ENCODE measurements around the gene WDR20. TPM values are rescaled to one million over a fixed set of nuclear protein-coding genes. Genes with fewer than 3 reads are reported as not detected.

Gene WDR20
- total and polyA plus RNA-seq, 2 donors (not counting 1 experiment from before 2014, with no cell fraction given): 12.4 to 64.0 TPM

- no peaks in the 10 kb centered on the region for H3K9me3 ChIP-seq (ENCODE audit: control extremely low read depth in 1 of 3, control insufficient read depth in 2 of 3, insufficient read depth in 1 of 3, low read length in 2 of 3)
- Mint-ChIP-seq H3K27ac (no peak overlapping the region), H3K27me3 (no peaks in the 10 kb centered on the region), H3K4me1 (no peaks in the 10 kb centered on the region), H3K9me3 (ENCODE audit: insufficient read depth) (no peaks in the 10 kb centered on the region), H3K4me3 (no peak overlapping the region)
- no peak overlapping the region for H3K4me2 ChIP-seq (replicated peaks; ENCODE audit: low read depth, low read length, poor library complexity, severe bottlenecking)
- H3K9ac ChIP-seq (ENCODE audit: low read length): no peak overlapping the region
- DNase-seq (no peak), ATAC-seq (ENCODE audit: low read depth) (no peak)
- no peaks in the 10 kb centered on the region for H3K79me2 ChIP-seq (ENCODE audit: control insufficient read depth, insufficient read depth, low read length)
- no peak overlapping the region for H3K4me3 ChIP-seq (ENCODE audit: control extremely low read depth in 1 of 5, extremely low read depth in 1 of 5, insufficient read depth in 1 of 5, low read depth in 2 of 5, low read length in 4 of 5)
- no peak overlapping the region for H3K27ac ChIP-seq (ENCODE audit: low read length in 2 of 2)
- TF ChIP-seq EZH2 (IDR thresholded peaks at IDR 0.05; ENCODE audit: borderline replicate concordance, insufficient read depth, low read depth, low read length, poor library complexity, severe bottlenecking): no peak
- TF ChIP-seq CTCF (IDR thresholded peaks at IDR 0.05): no peak
- H2AFZ ChIP-seq (ENCODE audit: insufficient read depth, low read depth, low read length, poor library complexity, severe bottlenecking): no peak overlapping the region
- ChIA-PET POLR2A (no interaction called here), CTCF (no interaction called here)
- H3K27me3 ChIP-seq (replicated peaks in 1 of 4; ENCODE audit: control extremely low read depth in 1 of 4, control insufficient read depth in 3 of 4, insufficient read depth in 4 of 4, low read length in 3 of 4): no peaks in the 10 kb centered on the region
- H3K4me1 ChIP-seq (ENCODE audit: control insufficient read depth in 2 of 2, insufficient read depth in 2 of 2, low read length in 2 of 2): no peaks in the 10 kb centered on the region
- H4K20me1 ChIP-seq (ENCODE audit: control insufficient read depth, insufficient read depth, low read length, poor library complexity, severe bottlenecking): no peaks in the 10 kb centered on the region
- intact Hi-C loops (cut with micrococcal nuclease): no loop called here
- no peaks in the 10 kb centered on the region for H3K36me3 ChIP-seq (replicated peaks in 1 of 2; ENCODE audit: control extremely low read depth in 1 of 2, control insufficient read depth in 1 of 2, extremely low read depth in 1 of 2, insufficient read depth in 2 of 2, low read length in 1 of 2)
Measured at GRCh38 chr14:102124419-102124818, 15.3 kb upstream of the WDR20 start.

GRCh38 chr14:102125546-102125945 lies 14.2 kb upstream of the WDR20 start:
- no CpG with 5 or more reads among the region's 5 CpGs for whole genome bisulfite sequencing (ENCODE audit: insufficient coverage)
- Mint-ChIP-seq H3K27me3 (no peaks in the 10 kb centered on the region), H3K4me1 (no peaks in the 10 kb centered on the region), H3K27ac (no peak overlapping the region), H3K4me3 (no peak overlapping the region), H3K9me3 (ENCODE audit: insufficient read depth) (no peaks in the 10 kb centered on the region)
- TF ChIP-seq EZH2 (IDR thresholded peaks at IDR 0.05; ENCODE audit: borderline replicate concordance, insufficient read depth, low read depth, low read length, poor library complexity, severe bottlenecking): no peak
- TF ChIP-seq CTCF (IDR thresholded peaks at IDR 0.05): no peak
- Histone ChIP-seq H2AFZ (ENCODE audit: insufficient read depth, low read depth, low read length, poor library complexity, severe bottlenecking) (no peak overlapping the region), H4K20me1 (ENCODE audit: control insufficient read depth, insufficient read depth, low read length, poor library complexity, severe bottlenecking) (no peaks in the 10 kb centered on the region), H3K79me2 (ENCODE audit: control insufficient read depth, insufficient read depth, low read length) (no peaks in the 10 kb centered on the region), H3K9me3 (ENCODE audit: control extremely low read depth in 1 of 3, control insufficient read depth in 2 of 3, insufficient read depth in 1 of 3, low read length in 2 of 3) (no peaks in the 10 kb centered on the region), H3K4me3 (ENCODE audit: control extremely low read depth in 1 of 5, extremely low read depth in 1 of 5, insufficient read depth in 1 of 5, low read depth in 2 of 5, low read length in 4 of 5) (no peak overlapping the region), H3K4me2 (replicated peaks; ENCODE audit: low read depth, low read length, poor library complexity, severe bottlenecking) (no peak overlapping the region), H3K4me1 (ENCODE audit: control insufficient read depth in 2 of 2, insufficient read depth in 2 of 2, low read length in 2 of 2) (no peaks in the 10 kb centered on the region), H3K9ac (ENCODE audit: low read length) (no peak overlapping the region), H3K27ac (ENCODE audit: low read length in 2 of 2) (no peak overlapping the region), H3K27me3 (replicated peaks in 1 of 4; ENCODE audit: control extremely low read depth in 1 of 4, control insufficient read depth in 3 of 4, insufficient read depth in 4 of 4, low read length in 3 of 4) (no peaks in the 10 kb centered on the region), H3K36me3 (replicated peaks in 1 of 2; ENCODE audit: control extremely low read depth in 1 of 2, control insufficient read depth in 1 of 2, extremely low read depth in 1 of 2, insufficient read depth in 2 of 2, low read length in 1 of 2) (no peaks in the 10 kb centered on the region)
- ATAC-seq (ENCODE audit: low read depth): no peak
- CTCF ChIA-PET: no interaction called here
- DNase-seq: no peak
- POLR2A ChIA-PET: no interaction called here
- intact Hi-C loops (cut with micrococcal nuclease): no loop called here
